GM12878 (cell line): Measurements from ENCODE around the gene NNMT. TPM values are rescaled to one million over a fixed set of nuclear protein-coding genes. Genes with fewer than 3 reads are reported as not detected.

Source experiments
- ATAC-seq: fragments of 200-7000 bp; cut with Tn5 transposase; 3 replicates; pipeline ENCODE4 v1.9.1; 2020; ENCODE audit warnings: mild to moderate bottlenecking, moderate library complexity
- BruUV-seq: library from RNA; stranded (reverse); fragments of 400-500 nt; replicated peaks from 2 replicates; lab custom pipeline; 2021; lab: Mats Ljungman, UMichigan
- CTCF ChIA-PET: fragments of 300-600 bp; sonication (Branson Sonifier 250); formaldehyde crosslinking; extraction: SDS; loops from one replicate; lab custom pipeline; 2021; ENCODE audit warnings: inconsistent platforms; lab: Yijun Ruan, JAX
- POLR2A ChIA-PET: fragments of 350-600 bp; formaldehyde crosslinking; extraction: SDS; loops from one replicate; lab custom pipeline; 2021; ENCODE audit warnings: inconsistent platforms; lab: Charles Lee
- RAD21 ChIA-PET: fragments of 300-600 bp; sonication (Branson Sonifier 250); formaldehyde crosslinking; loops from one replicate; lab custom pipeline; 2023; ENCODE audit warnings: antibody characterized with exemption; ENCODE audit not compliant: unreplicated experiment; lab: Charles Lee
- SMC1A ChIA-PET: fragments of 300-600 bp; sonication (Branson Sonifier 250); formaldehyde crosslinking; loops from one replicate; lab custom pipeline; 2023; ENCODE audit not compliant: unreplicated experiment, uncharacterized antibody; lab: Charles Lee
- DNase-seq: peaks from one replicate; pipeline ENCODE4 v3.0.0-alpha.2; 2011; ENCODE audit warnings: low read depth, low spot score
- FAIRE-seq: peaks from 3 replicates; lab custom pipeline; 2011; peaks lifted over from hg19 to GRCh38; lab: Jason Lieb, UNC
- H2AFZ ChIP-seq: 2 replicates; pipeline ENCODE4 v1.6.0; 2011; ENCODE audit warnings: low read depth, low read length, control low read depth; ENCODE audit not compliant: control insufficient read depth
- H3K27ac ChIP-seq: 2 replicates; pipeline ENCODE4 v1.5.1; 2011; ENCODE audit warnings: control low read depth; ENCODE audit not compliant: control insufficient read depth, insufficient read depth
- H3K27me3 ChIP-seq, 2 experiments: replicated peaks in 1 of 2; 2 replicates each; pipeline versions ENCODE4 v1.6.0 to v1.6.1; 2011; ENCODE audit warnings: low read length in 1 of 2; ENCODE audit not compliant: control insufficient read depth in 2 of 2, insufficient read depth in 2 of 2
- H3K36me3 ChIP-seq, 2 experiments: 2 replicates each; pipeline ENCODE4 v1.5.1; 2011; ENCODE audit warnings: low read length in 1 of 2; ENCODE audit not compliant: control insufficient read depth in 2 of 2, insufficient read depth in 2 of 2
- H3K4me1 ChIP-seq: 2 replicates; pipeline ENCODE4 v1.6.1; 2011; ENCODE audit warnings: mild to moderate bottlenecking, low read length, moderate library complexity, mixed read lengths; ENCODE audit not compliant: control insufficient read depth, insufficient read depth
- H3K4me2 ChIP-seq: 2 replicates; pipeline ENCODE4 v1.6.0; 2011; ENCODE audit warnings: control low read depth; ENCODE audit not compliant: control insufficient read depth, insufficient read depth
- H3K4me3 ChIP-seq: fragments of 200-600 bp; sonication (generic); 2 replicates; pipeline ENCODE4 v1.5.1; 2016
- H3K79me2 ChIP-seq: 2 replicates; pipeline ENCODE4 v1.6.0; 2011; ENCODE audit warnings: low read length; ENCODE audit not compliant: control insufficient read depth, insufficient read depth
- H3K9ac ChIP-seq: 2 replicates; pipeline ENCODE4 v1.8.0; 2011; ENCODE audit warnings: low read length, control low read depth, mixed read lengths; ENCODE audit not compliant: control insufficient read depth, insufficient read depth
- H3K9me3 ChIP-seq: replicated peaks from 3 replicates; pipeline ENCODE4 v1.5.1; 2011; ENCODE audit warnings: mild to moderate bottlenecking, low read length; ENCODE audit not compliant: control insufficient read depth, insufficient read depth
- H4K20me1 ChIP-seq: 2 replicates; pipeline ENCODE4 v1.6.0; 2011; ENCODE audit not compliant: control insufficient read depth, insufficient read depth
- CHD1 ChIP-seq: IDR thresholded peaks from 2 replicates; pipeline ENCODE4 v1.6.1; 2012; ENCODE audit warnings: low read depth, low read length, improper control_type of control experiment
- HDGF ChIP-seq: fragments of 450-650 bp; IDR thresholded peaks from 2 replicates; pipeline ENCODE4 v1.6.1; 2016; ENCODE audit warnings: antibody characterized with exemption
- SMAD5 ChIP-seq: IDR thresholded peaks from 2 replicates; pipeline ENCODE4 v1.6.1; 2016; ENCODE audit warnings: antibody characterized with exemption, low read depth
- ZNF207 ChIP-seq: fragments of 450-650 bp; IDR thresholded peaks from 2 replicates; pipeline ENCODE4 v1.6.1; 2014; ENCODE audit warnings: antibody characterized with exemption, mild to moderate bottlenecking, borderline replicate concordance
- ZSCAN29 ChIP-seq: fragments of 450-650 bp; IDR thresholded peaks from 2 replicates; pipeline ENCODE4 v1.6.1; 2017; ENCODE audit warnings: mild to moderate bottlenecking, moderate library complexity
- WGBS: methylation state at CpG from one replicate; pipeline ENCODE4 v1.1.6; 2016; ENCODE audit warnings: low lambda C conversion rate; ENCODE audit not compliant: insufficient replicate concordance, insufficient coverage; ENCODE audit errors: missing lambda C conversion rate; 5-methylcytosine and 5-hydroxymethylcytosine counted together
- in situ Hi-C: fragments of 300-500 bp; cut with MboI; formaldehyde crosslinking; loops from 9 replicates; pipeline ENCODE4 v1.14.3; 2018; ENCODE audit warnings: mixed read lengths
- intact Hi-C: fragments of 100-400 bp; cut with micrococcal nuclease; formaldehyde crosslinking; loops from one replicate; pipeline ENCODE4 v1.14.2; 2022; ENCODE audit not compliant: unreplicated experiment
- polyA plus RNA-seq, 11 experiments: library from polyadenylated mRNA; depleted of rRNA in 4 of 11; unstranded in 6 of 11; stranded (reverse) in 5 of 11; fragments of >200 nt; fragmentation: Nextera tagmentation in 4 of 11; fragmentation: Illumina TruSeq in 1 of 11; extraction: Ambion mirVana in 4 of 11; extraction: Trizol in 1 of 11; gene quantifications; 1 replicate in 1 of 11; 2 replicates in 10 of 11; pipeline versions ENCODE4 v1.2.1 to v1.2.3, GENCODE V29; 2011 to 2016; ENCODE audit warnings: inconsistent platforms in 2 of 11, missing spikeins in 2 of 11, low read depth in 1 of 11
- total RNA-seq, 4 experiments: library from RNA; depleted of rRNA in 3 of 4; stranded (reverse); fragments of >200 nt in 3 of 4; fragmentation: Illumina TruSeq in 1 of 4; extraction: Trizol in 1 of 4; gene quantifications; 2 replicates each; pipeline versions ENCODE4 v1.2.1 to v1.2.3, GENCODE V29; 2013 to 2021
- TF ChIP-seq, protein P1 (sequence below): fragments of 450-650 bp; formaldehyde crosslinking; IDR thresholded peaks from 2 replicates; pipeline ENCODE4 v1.4.0; 2022; ENCODE audit warnings: mild to moderate bottlenecking, moderate library complexity

Gene NNMT
- total and polyA plus RNA-seq, 10 of the 15 experiments (the other 5 are each of a cell fraction or from before 2014, with no cell fraction given): 0.46 TPM; not detected in 9

DNA sequence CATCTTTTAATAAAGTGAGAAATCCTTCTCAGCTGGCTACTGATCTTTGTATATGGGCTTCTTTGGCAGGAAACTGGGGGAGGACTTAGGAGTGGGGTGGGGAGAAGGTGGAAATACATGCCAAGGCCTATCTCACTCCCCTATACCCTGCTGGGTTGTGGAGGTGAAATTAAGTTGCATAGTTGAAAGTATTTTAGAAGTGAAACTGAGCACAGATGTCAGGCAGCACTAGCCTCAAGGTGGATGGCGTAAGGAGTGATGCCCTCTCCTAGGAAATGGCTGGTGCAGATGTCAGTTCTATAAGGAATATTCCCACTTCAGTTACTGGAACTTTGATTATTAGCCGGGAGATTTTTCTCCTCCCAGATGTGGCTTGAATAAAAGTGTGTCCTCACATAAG is 46.3 kb downstream of the NNMT start:
- ChIA-PET POLR2A (no interaction called here), CTCF (interaction anchor here (0.7 kb wide), 1 partner anchor 109 kb away, joined by 3 read pairs; no protein-coding TSS in a partner anchor), SMC1A (no interaction called here), RAD21 (no interaction called here)
- ATAC-seq (no peak), DNase-seq (no peak), FAIRE-seq (no peak)
- intact Hi-C loops (loop anchor here (5.0 kb wide), 1 partner anchor 265 kb away; no protein-coding TSS in a partner anchor), in situ Hi-C loops (loop anchor here (10.0 kb wide), 1 partner anchor 252 kb away; the partner anchor contains the start of gene NXPE4)
- no peak overlapping the region for H3K4me3 ChIP-seq
- H3K79me2 ChIP-seq: no peaks in the 10 kb centered on the region
- no peaks in the 10 kb centered on the region for H3K4me1 ChIP-seq
- H2AFZ ChIP-seq: no peak overlapping the region
- H3K27ac ChIP-seq: no peak overlapping the region
- H3K9me3 ChIP-seq: no peaks in the 10 kb centered on the region
- H4K20me1 ChIP-seq: no peaks in the 10 kb centered on the region
- no peak overlapping the region for H3K9ac ChIP-seq
- WGBS: 61% methylated on average over 2 of the region's 2 CpGs
- H3K4me2 ChIP-seq: no peak overlapping the region
- BruUV-seq: no TSS peak
- TF ChIP-seq CHD1 (no peak), HDGF (no peak), ZSCAN29 (no peak), SMAD5 (no peak), ZNF207 (no peak)
- TF ChIP-seq, protein P1, sequence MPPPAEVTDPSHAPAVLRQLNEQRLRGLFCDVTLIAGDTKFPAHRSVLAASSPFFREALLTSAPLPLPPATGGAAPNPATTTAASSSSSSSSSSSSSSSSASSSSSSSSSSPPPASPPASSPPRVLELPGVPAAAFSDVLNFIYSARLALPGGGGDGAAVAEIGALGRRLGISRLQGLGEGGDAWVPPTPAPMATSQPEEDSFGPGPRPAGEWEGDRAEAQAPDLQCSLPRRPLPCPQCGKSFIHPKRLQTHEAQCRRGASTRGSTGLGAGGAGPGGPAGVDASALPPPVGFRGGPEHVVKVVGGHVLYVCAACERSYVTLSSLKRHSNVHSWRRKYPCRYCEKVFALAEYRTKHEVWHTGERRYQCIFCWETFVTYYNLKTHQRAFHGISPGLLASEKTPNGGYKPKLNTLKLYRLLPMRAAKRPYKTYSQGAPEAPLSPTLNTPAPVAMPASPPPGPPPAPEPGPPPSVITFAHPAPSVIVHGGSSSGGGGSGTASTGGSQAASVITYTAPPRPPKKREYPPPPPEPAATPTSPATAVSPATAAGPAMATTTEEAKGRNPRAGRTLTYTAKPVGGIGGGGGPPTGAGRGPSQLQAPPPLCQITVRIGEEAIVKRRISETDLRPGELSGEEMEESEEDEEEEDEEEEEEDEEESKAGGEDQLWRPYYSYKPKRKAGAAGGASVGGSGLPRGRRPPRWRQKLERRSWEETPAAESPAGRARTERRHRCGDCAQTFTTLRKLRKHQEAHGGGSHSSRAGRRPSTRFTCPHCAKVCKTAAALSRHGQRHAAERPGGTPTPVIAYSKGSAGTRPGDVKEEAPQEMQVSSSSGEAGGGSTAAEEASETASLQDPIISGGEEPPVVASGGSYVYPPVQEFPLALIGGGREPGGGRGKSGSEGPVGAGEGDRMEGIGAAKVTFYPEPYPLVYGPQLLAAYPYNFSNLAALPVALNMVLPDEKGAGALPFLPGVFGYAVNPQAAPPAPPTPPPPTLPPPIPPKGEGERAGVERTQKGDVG (CRISPR knock-in tag): no peak
- H3K27me3 ChIP-seq: peaks cover 0 to 4% of the 10 kb centered on the region in 2 experiments; a peak in 2 of 4 replicates
- no peaks in the 10 kb centered on the region for H3K36me3 ChIP-seq
